ENCODE data around the gene UBTD2.

- TF ChIP-seq BHLHE40 (IDR thresholded peaks at IDR 0.05; ENCODE audit: borderline replicate concordance) (no peak), ARNT (IDR thresholded peaks at IDR 0.05) (no peak), HDGF (IDR thresholded peaks at IDR 0.05; ENCODE audit: borderline replicate concordance) (no peak), TARDBP (IDR thresholded peaks at IDR 0.05) (no peak), FOXM1 (IDR thresholded peaks at IDR 0.05; ENCODE audit: borderline replicate concordance) (no peak), FOXK2 (IDR thresholded peaks at IDR 0.05) (no peak), SP1 (IDR thresholded peaks at IDR 0.05) (no peak), SUZ12 (IDR thresholded peaks at IDR 0.05) (no peak), PKNOX1 (IDR thresholded peaks at IDR 0.05) (no peak), LEF1 (IDR thresholded peaks at IDR 0.05; ENCODE audit: borderline replicate concordance) (no peak), FOXA1 (IDR thresholded peaks at IDR 0.05) (no peak), NFRKB (IDR thresholded peaks at IDR 0.05) (no peak)
Observed at GRCh38 chr5:172177176-172177575, 106.4 kb downstream of the UBTD2 start.

All from HEK293T (cell line).